ENCODE measurements around the gene EME1.
A peak's percentile ranks its signal among the peaks of the same experiment; 100 is the strongest.
"Not testable (repeated sequence)": the region's sequence is repeated elsewhere in the genome, so short reads cannot be mapped to it uniquely, and the experiment has no call there.

The EME1 gene

GRCh38 chr17:50386510-50386909 is 13.5 kb downstream of the EME1 start:
- DNase-seq (ENCODE audit: extremely low read depth in 1 of 2, low read depth in 1 of 2): no peak

- no peak for DNase-seq (ENCODE audit: extremely low read depth in 1 of 2, low read depth in 1 of 2)
Measured at GRCh38 chr17:50388728-50389127, 15.7 kb downstream of the EME1 start.

- DNase-seq (ENCODE audit: extremely low read depth in 1 of 2, low read depth in 1 of 2): no peak
Measured at GRCh38 chr17:50389534-50389933, 16.5 kb downstream of the EME1 start.

GRCh38 chr17:50392621-50393020 is 19.6 kb downstream of the EME1 start:
- no peak for DNase-seq (ENCODE audit: extremely low read depth in 1 of 2, low read depth in 1 of 2)

- DNase-seq (ENCODE audit: extremely low read depth in 1 of 2, low read depth in 1 of 2): no peak
Measured at GRCh38 chr17:50393700-50394099, 20.7 kb downstream of the EME1 start.

- no peak for DNase-seq (ENCODE audit: extremely low read depth in 1 of 2, low read depth in 1 of 2)
Measured at GRCh38 chr17:50394711-50395110, 21.7 kb downstream of the EME1 start.

- DNase-seq (ENCODE audit: extremely low read depth in 1 of 2, low read depth in 1 of 2): no peak
Measured at GRCh38 chr17:50396261-50397110, 23.5 kb downstream of the EME1 start.

GRCh38 chr17:50397111-50397918 is 24.3 kb downstream of the EME1 start, which contains the start of gene LRRC59:
Gene LRRC59 (minus strand): TSS chr17:50397523. CDS start chr17:50397317, 206 bp downstream.
- DNase-seq (ENCODE audit: extremely low read depth in 1 of 2, low read depth in 1 of 2): peak; percentile 78 to 83

- DNase-seq (ENCODE audit: extremely low read depth in 1 of 2, low read depth in 1 of 2): no peak
Measured at GRCh38 chr17:50397919-50398285, 24.9 kb downstream of the EME1 start.

GRCh38 chr17:50398672-50399071 is 25.6 kb downstream of the EME1 start:
- DNase-seq (ENCODE audit: extremely low read depth in 1 of 2, low read depth in 1 of 2): not testable (repeated sequence)

- DNase-seq (ENCODE audit: extremely low read depth in 1 of 2, low read depth in 1 of 2): not testable (repeated sequence)
Measured at GRCh38 chr17:50399591-50399990, 26.6 kb downstream of the EME1 start.

GRCh38 chr17:50405351-50405750 is 32.3 kb downstream of the EME1 start:
- not testable (repeated sequence) for DNase-seq (ENCODE audit: extremely low read depth in 1 of 2, low read depth in 1 of 2)

- DNase-seq (ENCODE audit: extremely low read depth in 1 of 2, low read depth in 1 of 2): no peak
Measured at GRCh38 chr17:50406578-50406977, 33.5 kb downstream of the EME1 start.

- no peak for DNase-seq (ENCODE audit: extremely low read depth in 1 of 2, low read depth in 1 of 2)
Measured at GRCh38 chr17:50407921-50408320, 34.9 kb downstream of the EME1 start.

- DNase-seq (ENCODE audit: extremely low read depth in 1 of 2, low read depth in 1 of 2): no peak
Measured at GRCh38 chr17:50412188-50412732, 39.2 kb downstream of the EME1 start.

GRCh38 chr17:50414808-50415207 is 41.8 kb downstream of the EME1 start:
- DNase-seq (ENCODE audit: extremely low read depth in 1 of 2, low read depth in 1 of 2): no peak

- not testable (repeated sequence) for DNase-seq (ENCODE audit: extremely low read depth in 1 of 2, low read depth in 1 of 2)
Measured at GRCh38 chr17:50419577-50419976, 46.5 kb downstream of the EME1 start.

- no peak for DNase-seq (ENCODE audit: extremely low read depth in 1 of 2, low read depth in 1 of 2)
Measured at GRCh38 chr17:50420419-50421112, 47.5 kb downstream of the EME1 start.

- DNase-seq (ENCODE audit: extremely low read depth in 1 of 2, low read depth in 1 of 2): no peak
Measured at GRCh38 chr17:50421308-50422051, 48.5 kb downstream of the EME1 start.

GRCh38 chr17:50422738-50423137 is 49.7 kb downstream of the EME1 start:
- no peak for DNase-seq (ENCODE audit: extremely low read depth in 1 of 2, low read depth in 1 of 2)
